ENCODE results near the gene ATP8A2.

ATP8A2 gene

GRCh38 chr13:25417535-25417934 lies 45.8 kb downstream of the ATP8A2 start:
- Mint-ChIP-seq H3K36me3 (no peaks in the 10 kb centered on the region), H3K27me3 (peaks cover 31% of the 10 kb centered on the region), H3K4me3 (no peak overlapping the region), H3K27ac (no peak overlapping the region), H3K9me3 (no peaks in the 10 kb centered on the region), H3K4me1 (no peaks in the 10 kb centered on the region)
- no peak for ATAC-seq

GRCh38 chr13:25420161-25420560 lies 48.4 kb downstream of the ATP8A2 start:
- no peak for ATAC-seq
- H3K27me3 Mint-ChIP-seq, result peaks cover 26% of the 10 kb centered on the region
- no peak overlapping the region for H3K4me3 Mint-ChIP-seq
- H3K27ac Mint-ChIP-seq, result no peak overlapping the region
- H3K36me3 Mint-ChIP-seq, result no peaks in the 10 kb centered on the region
- no peaks in the 10 kb centered on the region for H3K4me1 Mint-ChIP-seq
- no peaks in the 10 kb centered on the region for H3K9me3 Mint-ChIP-seq

GRCh38 chr13:25421612-25422011 lies 49.8 kb downstream of the ATP8A2 start:
- Mint-ChIP-seq H3K4me3 (no peak overlapping the region), H3K4me1 (no peaks in the 10 kb centered on the region), H3K27me3 (peaks cover 16% of the 10 kb centered on the region), H3K9me3 (no peaks in the 10 kb centered on the region), H3K36me3 (no peaks in the 10 kb centered on the region), H3K27ac (no peak overlapping the region)
- no peak for ATAC-seq

- Mint-ChIP-seq H3K4me3 (no peak overlapping the region), H3K9me3 (no peaks in the 10 kb centered on the region), H3K4me1 (no peaks in the 10 kb centered on the region), H3K27ac (no peak overlapping the region), H3K36me3 (no peaks in the 10 kb centered on the region), H3K27me3 (peaks cover 16% of the 10 kb centered on the region)
- no peak for ATAC-seq
Measured at GRCh38 chr13:25422153-25422552, 50.4 kb downstream of the ATP8A2 start.

- Mint-ChIP-seq H3K27me3 (peaks cover 9% of the 10 kb centered on the region), H3K36me3 (no peaks in the 10 kb centered on the region), H3K9me3 (no peaks in the 10 kb centered on the region), H3K27ac (no peak overlapping the region), H3K4me1 (no peaks in the 10 kb centered on the region), H3K4me3 (no peak overlapping the region)
- ATAC-seq, result no peak
Measured at GRCh38 chr13:25423831-25424230, 52.1 kb downstream of the ATP8A2 start.

- no peak overlapping the region for H3K27ac Mint-ChIP-seq
- no peaks in the 10 kb centered on the region for H3K9me3 Mint-ChIP-seq
- no peaks in the 10 kb centered on the region for H3K4me1 Mint-ChIP-seq
- peak; percentile 41 for ATAC-seq
- no peak overlapping the region for H3K4me3 Mint-ChIP-seq
- H3K27me3 Mint-ChIP-seq, result no peaks in the 10 kb centered on the region
- H3K36me3 Mint-ChIP-seq, result no peaks in the 10 kb centered on the region
Measured at GRCh38 chr13:25429466-25429865, 57.7 kb downstream of the ATP8A2 start.

GRCh38 chr13:25432691-25433090 lies 60.9 kb downstream of the ATP8A2 start:
- H3K4me3 Mint-ChIP-seq, result no peak overlapping the region
- H3K9me3 Mint-ChIP-seq, result peaks cover 8% of the 10 kb centered on the region
- no peak overlapping the region for H3K27ac Mint-ChIP-seq
- no peaks in the 10 kb centered on the region for H3K36me3 Mint-ChIP-seq
- no peaks in the 10 kb centered on the region for H3K4me1 Mint-ChIP-seq
- no peak for ATAC-seq
- H3K27me3 Mint-ChIP-seq, result peaks cover 24% of the 10 kb centered on the region

GRCh38 chr13:25440061-25440460 lies 68.3 kb downstream of the ATP8A2 start:
- Mint-ChIP-seq H3K4me1 (peaks cover 8% of the 10 kb centered on the region), H3K27me3 (peaks cover 38% of the 10 kb centered on the region), H3K9me3 (peaks cover 8% of the 10 kb centered on the region), H3K36me3 (no peaks in the 10 kb centered on the region), H3K27ac (no peak overlapping the region), H3K4me3 (no peak overlapping the region)
- no peak for ATAC-seq

GRCh38 chr13:25446261-25446660 lies 74.5 kb downstream of the ATP8A2 start:
- Mint-ChIP-seq H3K27me3 (peaks cover 17% of the 10 kb centered on the region), H3K4me3 (no peak overlapping the region), H3K4me1 (no peaks in the 10 kb centered on the region), H3K27ac (no peak overlapping the region), H3K9me3 (no peaks in the 10 kb centered on the region), H3K36me3 (no peaks in the 10 kb centered on the region)
- ATAC-seq, result no peak

GRCh38 chr13:25447396-25447795 lies 75.6 kb downstream of the ATP8A2 start:
- Mint-ChIP-seq H3K36me3 (no peaks in the 10 kb centered on the region), H3K27ac (no peak overlapping the region)

GRCh38 chr13:25453850-25454365 lies 82.1 kb downstream of the ATP8A2 start:
- H3K9me3 Mint-ChIP-seq, result no peaks in the 10 kb centered on the region
- H3K36me3 Mint-ChIP-seq, result no peaks in the 10 kb centered on the region
- no peaks in the 10 kb centered on the region for H3K4me1 Mint-ChIP-seq
- no peak for ATAC-seq
- peaks cover 33% of the 10 kb centered on the region for H3K27me3 Mint-ChIP-seq
- H3K27ac Mint-ChIP-seq, result no peak overlapping the region
- no peak overlapping the region for H3K4me3 Mint-ChIP-seq

More at GRCh38 chr13:25447396-25447795, 75.6 kb downstream of the ATP8A2 start:
- Mint-ChIP-seq H3K27me3 (peaks cover 19% of the 10 kb centered on the region), H3K9me3 (no peaks in the 10 kb centered on the region), H3K4me3 (no peak overlapping the region), H3K4me1 (no peaks in the 10 kb centered on the region)
- no peak for ATAC-seq

- ATAC-seq, result no peak
- Mint-ChIP-seq H3K9me3 (peaks cover 4% of the 10 kb centered on the region), H3K27ac (no peak overlapping the region), H3K36me3 (no peaks in the 10 kb centered on the region), H3K4me3 (no peak overlapping the region), H3K4me1 (no peaks in the 10 kb centered on the region), H3K27me3 (peaks cover 33% of the 10 kb centered on the region)
Measured at GRCh38 chr13:25455146-25455545, 83.4 kb downstream of the ATP8A2 start.

GRCh38 chr13:25457566-25457965 lies 85.8 kb downstream of the ATP8A2 start:
- Mint-ChIP-seq H3K27ac (no peak overlapping the region), H3K27me3 (peaks cover 23% of the 10 kb centered on the region), H3K4me1 (no peaks in the 10 kb centered on the region), H3K36me3 (no peaks in the 10 kb centered on the region), H3K4me3 (no peak overlapping the region), H3K9me3 (peaks cover 4% of the 10 kb centered on the region)
- no peak for ATAC-seq

- Mint-ChIP-seq H3K27me3 (peaks cover 22% of the 10 kb centered on the region), H3K9me3 (peaks cover 4% of the 10 kb centered on the region), H3K27ac (no peak overlapping the region), H3K36me3 (no peaks in the 10 kb centered on the region), H3K4me1 (no peaks in the 10 kb centered on the region), H3K4me3 (no peak overlapping the region)
- ATAC-seq, result no peak
Measured at GRCh38 chr13:25462301-25463125, 90.7 kb downstream of the ATP8A2 start.

- H3K4me1 Mint-ChIP-seq, result no peaks in the 10 kb centered on the region
- H3K27me3 Mint-ChIP-seq, result peaks cover 30% of the 10 kb centered on the region
- no peak overlapping the region for H3K27ac Mint-ChIP-seq
- H3K36me3 Mint-ChIP-seq, result no peaks in the 10 kb centered on the region
- peaks cover 4% of the 10 kb centered on the region for H3K9me3 Mint-ChIP-seq
- no peak for ATAC-seq
- H3K4me3 Mint-ChIP-seq, result no peak overlapping the region
Measured at GRCh38 chr13:25463496-25463895, 91.7 kb downstream of the ATP8A2 start.

GRCh38 chr13:25466880-25467279 lies 95.1 kb downstream of the ATP8A2 start:
- H3K27ac Mint-ChIP-seq, result no peak overlapping the region
- H3K27me3 Mint-ChIP-seq, result peaks cover 56% of the 10 kb centered on the region
- no peaks in the 10 kb centered on the region for H3K36me3 Mint-ChIP-seq
- no peak overlapping the region for H3K4me3 Mint-ChIP-seq
- H3K4me1 Mint-ChIP-seq, result peaks cover 5% of the 10 kb centered on the region
- no peaks in the 10 kb centered on the region for H3K9me3 Mint-ChIP-seq
- no peak for ATAC-seq

All from stimulated activated memory B cell treated with anti-CD40 and anti-IgM and Interleukin-4, amounts not matched to agents 10 μg/mL and 1 μg/mL and 100 μg/mL, for 72 hours (primary cell).